GM19023 (cell line): ENCODE results near the gene OPN1LW.
"Not testable (repeated sequence)": the region's sequence is repeated elsewhere in the genome, so short reads cannot be mapped to it uniquely, and the experiment has no call there.

Experiments used
- ATAC-seq: cut with Tn5 transposase; IDR thresholded peaks from one replicate; pipeline ENCODE4 v1.9.1; 2021; ENCODE audit warnings: mild to moderate bottlenecking, moderate library complexity; ENCODE audit not compliant: unreplicated experiment

Gene OPN1LW

GRCh38 chrX:154144010-154144409 is at the start of gene OPN1LW:
TSS of gene OPN1LW (plus strand) at chrX:154144243. CDS start at chrX:154144284, 41 bp downstream.
- not testable (repeated sequence) for ATAC-seq

GRCh38 chrX:154094833-154095232 is 49.2 kb upstream of the OPN1LW start:
- no peak for ATAC-seq

GRCh38 chrX:154096140-154097002 is 47.7 kb upstream of the OPN1LW start:
- no peak for ATAC-seq

GRCh38 chrX:154097003-154097588 is 46.9 kb upstream of the OPN1LW start:
- peak; percentile 42 for ATAC-seq

- ATAC-seq = peak; percentile 86
These were observed 46.2 kb upstream of the OPN1LW start, which contains the start of gene MECP2 for GRCh38 chrX:154097589-154098541. TSS of gene MECP2 (minus strand) at chrX:154097717.

- no peak for ATAC-seq
These were observed 45.5 kb upstream of the OPN1LW start for GRCh38 chrX:154098551-154098950.

GRCh38 chrX:154113729-154114128 is 30.3 kb upstream of the OPN1LW start:
- no peak for ATAC-seq

GRCh38 chrX:154114652-154115051 is 29.4 kb upstream of the OPN1LW start:
- no peak for ATAC-seq

- no peak for ATAC-seq
These were observed 29.0 kb upstream of the OPN1LW start for GRCh38 chrX:154115071-154115470.

- ATAC-seq = no peak
These were observed 28.3 kb upstream of the OPN1LW start for GRCh38 chrX:154115750-154116149.

- no peak for ATAC-seq
These were observed 27.4 kb upstream of the OPN1LW start for GRCh38 chrX:154116426-154117211.

- ATAC-seq = no peak
These were observed 26.5 kb upstream of the OPN1LW start for GRCh38 chrX:154117566-154117965.

GRCh38 chrX:154120567-154120966 is 23.5 kb upstream of the OPN1LW start:
- ATAC-seq = no peak

GRCh38 chrX:154121207-154121606 is 22.8 kb upstream of the OPN1LW start:
- no peak for ATAC-seq

GRCh38 chrX:154121961-154122360 is 22.1 kb upstream of the OPN1LW start:
- ATAC-seq = no peak

GRCh38 chrX:154123241-154124219 is 20.5 kb upstream of the OPN1LW start:
- no peak for ATAC-seq

- no peak for ATAC-seq
These were observed 18.5 kb upstream of the OPN1LW start for GRCh38 chrX:154125391-154126040.

GRCh38 chrX:154126101-154126500 is 17.9 kb upstream of the OPN1LW start:
- ATAC-seq = no peak

- no peak for ATAC-seq
These were observed 12.1 kb upstream of the OPN1LW start for GRCh38 chrX:154131955-154132354.
